GM12874 (cell line): Measurements from ENCODE around the gene PRTG.

ENCODE experiments used
- TF ChIP-seq, protein P1 (sequence below): IDR thresholded peaks from 2 replicates; pipeline ENCODE4 v1.5.1; 2011; ENCODE audit warnings: low read depth, mild to moderate bottlenecking, control low read depth, low read length, moderate library complexity; ENCODE audit not compliant: insufficient read depth

Gene PRTG

DNA sequence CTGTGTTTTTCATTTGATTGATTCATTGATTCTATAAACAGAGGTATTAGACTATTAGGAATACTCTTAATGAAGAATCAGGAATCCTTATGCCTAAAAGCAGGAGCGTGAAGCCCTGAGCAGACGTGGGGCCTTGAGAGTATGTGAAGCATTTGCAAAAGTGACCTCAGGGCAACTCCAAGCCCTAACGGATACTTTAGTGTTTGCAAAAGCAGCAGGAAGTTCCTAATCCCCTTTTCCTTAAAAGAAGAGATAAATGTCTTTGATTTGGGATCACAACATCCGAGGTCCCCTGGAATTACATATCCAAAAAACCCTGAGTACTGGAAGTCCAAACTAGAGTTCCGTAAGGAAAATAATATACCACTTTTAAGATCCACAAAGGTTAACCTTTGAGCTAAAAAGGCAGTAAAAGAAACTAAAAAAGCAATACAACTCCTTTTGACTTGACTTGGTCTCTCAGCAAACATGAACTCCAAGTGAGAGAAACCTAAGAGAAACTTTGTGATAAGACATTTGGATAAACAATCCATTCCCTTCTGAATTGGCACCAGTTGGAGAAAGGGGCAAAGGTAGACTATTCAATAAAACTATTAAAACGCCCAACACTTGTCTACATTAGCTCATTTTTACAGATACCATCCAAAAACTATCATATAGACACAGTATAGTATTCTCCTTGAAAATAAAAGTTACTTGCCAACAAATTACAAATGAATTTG, 27.4 kb downstream of the PRTG start:
- TF ChIP-seq, protein P1, sequence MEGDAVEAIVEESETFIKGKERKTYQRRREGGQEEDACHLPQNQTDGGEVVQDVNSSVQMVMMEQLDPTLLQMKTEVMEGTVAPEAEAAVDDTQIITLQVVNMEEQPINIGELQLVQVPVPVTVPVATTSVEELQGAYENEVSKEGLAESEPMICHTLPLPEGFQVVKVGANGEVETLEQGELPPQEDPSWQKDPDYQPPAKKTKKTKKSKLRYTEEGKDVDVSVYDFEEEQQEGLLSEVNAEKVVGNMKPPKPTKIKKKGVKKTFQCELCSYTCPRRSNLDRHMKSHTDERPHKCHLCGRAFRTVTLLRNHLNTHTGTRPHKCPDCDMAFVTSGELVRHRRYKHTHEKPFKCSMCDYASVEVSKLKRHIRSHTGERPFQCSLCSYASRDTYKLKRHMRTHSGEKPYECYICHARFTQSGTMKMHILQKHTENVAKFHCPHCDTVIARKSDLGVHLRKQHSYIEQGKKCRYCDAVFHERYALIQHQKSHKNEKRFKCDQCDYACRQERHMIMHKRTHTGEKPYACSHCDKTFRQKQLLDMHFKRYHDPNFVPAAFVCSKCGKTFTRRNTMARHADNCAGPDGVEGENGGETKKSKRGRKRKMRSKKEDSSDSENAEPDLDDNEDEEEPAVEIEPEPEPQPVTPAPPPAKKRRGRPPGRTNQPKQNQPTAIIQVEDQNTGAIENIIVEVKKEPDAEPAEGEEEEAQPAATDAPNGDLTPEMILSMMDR, result no peak

DNA sequence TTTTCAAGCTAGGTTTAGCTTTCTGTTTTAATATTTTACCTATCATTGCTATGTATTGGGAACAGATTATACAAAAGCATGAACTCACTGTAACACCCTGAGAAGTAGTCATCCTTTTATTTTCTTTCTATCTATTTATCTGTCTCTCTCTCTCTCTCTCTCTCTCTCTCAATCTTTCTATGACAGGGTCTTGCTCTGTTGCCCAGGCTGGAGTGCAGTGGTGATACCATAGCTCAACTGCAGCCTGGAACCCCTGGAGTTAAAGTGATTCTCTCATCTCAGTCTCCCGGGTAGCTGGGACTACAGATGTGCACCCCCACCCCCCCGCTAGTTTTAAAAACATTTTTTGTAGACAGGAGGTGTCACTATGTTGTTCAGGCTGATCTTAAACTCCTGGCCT, 28.9 kb downstream of the PRTG start:
- TF ChIP-seq, protein P1, result no peak

DNA sequence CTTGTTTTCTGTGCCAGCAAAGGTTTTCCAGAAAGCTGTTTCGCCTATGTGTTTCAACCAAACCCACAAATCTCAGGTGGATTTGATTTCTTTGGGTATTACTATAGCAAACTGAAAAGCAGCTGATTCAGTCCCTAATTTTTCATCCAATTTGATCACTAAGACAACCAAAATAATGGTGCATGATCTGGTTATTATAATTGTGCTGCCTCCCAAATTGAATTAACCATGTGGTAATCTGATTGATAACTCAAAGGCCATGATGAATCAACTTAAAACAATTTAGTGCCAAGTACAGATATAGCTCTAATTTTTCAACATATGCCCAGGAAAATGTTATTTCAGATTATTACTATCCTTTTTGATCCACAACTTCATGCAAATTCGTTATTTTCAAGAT, 30.6 kb downstream of the PRTG start:
- TF ChIP-seq, protein P1, result no peak

DNA sequence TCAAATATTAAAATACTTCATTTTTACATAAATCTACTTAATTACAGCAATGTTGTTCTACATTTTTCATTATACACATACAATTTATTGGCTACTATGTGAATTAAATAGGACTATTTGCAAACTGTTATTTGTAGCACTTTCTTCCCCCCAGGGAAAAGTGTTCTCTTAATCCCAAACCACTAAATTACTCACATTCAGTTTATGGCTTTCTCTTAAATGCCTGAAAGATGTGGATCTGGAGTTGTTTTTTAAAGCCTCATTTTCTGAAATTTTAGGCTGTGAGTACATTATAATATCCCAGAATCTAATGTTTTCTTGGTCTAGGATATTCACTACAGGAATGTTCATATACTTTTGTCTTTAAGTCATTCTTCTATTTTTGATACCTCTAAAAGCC, 32.7 kb downstream of the PRTG start:
- TF ChIP-seq, protein P1, result no peak

DNA sequence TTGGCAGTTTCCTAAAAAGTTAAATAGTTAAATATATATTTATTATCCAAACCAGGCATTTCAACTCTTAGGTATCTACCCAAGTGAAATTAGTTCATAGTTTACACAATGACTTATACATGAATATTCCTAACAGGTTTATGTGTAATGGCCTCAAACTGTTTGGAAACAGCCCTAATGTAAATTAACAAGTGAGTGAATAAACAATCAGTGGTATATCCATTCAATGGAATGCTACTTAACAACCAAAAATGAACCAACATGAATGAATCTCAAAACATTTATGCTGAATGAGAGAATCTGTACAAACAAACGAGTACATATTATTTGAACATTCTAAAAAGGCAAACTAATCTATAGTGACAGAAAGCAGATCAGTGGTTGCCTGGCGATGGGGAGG, 33.5 kb downstream of the PRTG start:
- TF ChIP-seq, protein P1, result no peak

DNA sequence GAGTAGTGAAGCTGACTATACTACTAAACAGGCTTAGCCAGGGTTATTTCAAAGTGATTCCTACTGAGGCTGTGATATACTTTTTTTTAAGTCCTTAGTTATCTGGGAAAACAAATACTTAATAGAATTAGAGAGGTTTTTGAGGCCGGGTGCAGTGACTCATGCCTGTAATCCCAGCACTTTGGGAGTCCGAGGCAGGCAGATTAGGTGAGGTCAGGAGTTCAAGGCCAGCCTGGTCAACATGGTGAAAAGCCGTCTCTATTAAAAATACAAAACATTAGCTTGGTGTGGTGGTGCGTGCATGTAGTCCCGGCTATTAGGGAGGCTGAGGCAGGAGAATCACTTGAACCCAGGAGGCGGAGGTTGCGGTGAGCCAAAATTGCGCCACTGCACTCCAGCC, 34.2 kb downstream of the PRTG start:
- TF ChIP-seq, protein P1, result no peak

DNA sequence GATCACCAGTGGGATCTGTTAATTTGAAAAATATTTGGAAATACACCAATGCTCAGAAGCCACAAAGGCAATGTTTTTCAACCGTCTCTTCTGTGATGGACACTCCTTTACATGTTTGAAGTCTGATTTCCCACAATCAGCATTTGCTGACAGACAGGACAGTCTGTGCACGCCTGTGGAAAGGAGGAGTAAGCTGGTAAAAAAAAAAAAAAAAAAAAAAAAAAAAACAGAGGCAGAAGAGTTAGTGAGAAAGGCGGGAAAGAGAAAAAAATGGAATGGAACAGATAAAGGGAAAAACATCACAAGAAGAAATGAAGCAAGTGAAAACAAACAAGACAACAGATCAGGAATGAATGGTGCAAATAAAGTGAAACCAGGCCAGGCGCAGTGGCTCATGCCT, 35.0 kb downstream of the PRTG start:
- TF ChIP-seq, protein P1, result no peak
